ENCODE measurements around the gene TGFBR2.

Gene TGFBR2

GRCh38 chr3:30606301-30607031 is at the start of gene TGFBR2:
TGFBR2 (plus strand) TSS chr3:30606601; CDS start chr3:30606884, 283 bp downstream.
- DNase-seq (ENCODE audit: low read depth, low spot score), result peak; percentile 52

- DNase-seq (ENCODE audit: low read depth, low spot score), result no peak
These were observed 48.6 kb upstream of the TGFBR2 start for GRCh38 chr3:30557746-30558303.

GRCh38 chr3:30563956-30564355 is 42.4 kb upstream of the TGFBR2 start:
- no peak for DNase-seq (ENCODE audit: low read depth, low spot score)

GRCh38 chr3:30567139-30567753 is 39.2 kb upstream of the TGFBR2 start:
- DNase-seq (ENCODE audit: low read depth, low spot score), result no peak

- no peak for DNase-seq (ENCODE audit: low read depth, low spot score)
These were observed 29.5 kb upstream of the TGFBR2 start for GRCh38 chr3:30576946-30577345.

GRCh38 chr3:30577788-30578187 is 28.6 kb upstream of the TGFBR2 start:
- no peak for DNase-seq (ENCODE audit: low read depth, low spot score)

- no peak for DNase-seq (ENCODE audit: low read depth, low spot score)
These were observed 27.9 kb upstream of the TGFBR2 start for GRCh38 chr3:30578479-30578878.

- DNase-seq (ENCODE audit: low read depth, low spot score), result no peak
These were observed 27.3 kb upstream of the TGFBR2 start for GRCh38 chr3:30578986-30579579.

GRCh38 chr3:30581067-30581585 is 25.3 kb upstream of the TGFBR2 start:
- DNase-seq (ENCODE audit: low read depth, low spot score), result no peak

GRCh38 chr3:30581982-30582381 is 24.4 kb upstream of the TGFBR2 start:
- no peak for DNase-seq (ENCODE audit: low read depth, low spot score)

- DNase-seq (ENCODE audit: low read depth, low spot score), result no peak
These were observed 22.4 kb upstream of the TGFBR2 start for GRCh38 chr3:30583973-30584372.

- no peak for DNase-seq (ENCODE audit: low read depth, low spot score)
These were observed 20.7 kb upstream of the TGFBR2 start for GRCh38 chr3:30585654-30586053.

GRCh38 chr3:30586096-30586805 is 20.1 kb upstream of the TGFBR2 start:
- no peak for DNase-seq (ENCODE audit: low read depth, low spot score)

- DNase-seq (ENCODE audit: low read depth, low spot score), result no peak
These were observed 19.5 kb upstream of the TGFBR2 start for GRCh38 chr3:30586806-30587486.

- DNase-seq (ENCODE audit: low read depth, low spot score), result no peak
These were observed 18.5 kb upstream of the TGFBR2 start for GRCh38 chr3:30587904-30588303.

GRCh38 chr3:30596152-30596551 is 10.2 kb upstream of the TGFBR2 start:
- DNase-seq (ENCODE audit: low read depth, low spot score), result no peak

GRCh38 chr3:30597131-30597768 is 9.2 kb upstream of the TGFBR2 start:
- no peak for DNase-seq (ENCODE audit: low read depth, low spot score)

GRCh38 chr3:30597769-30598134 is 8.6 kb upstream of the TGFBR2 start:
- no peak for DNase-seq (ENCODE audit: low read depth, low spot score)

- no peak for DNase-seq (ENCODE audit: low read depth, low spot score)
These were observed 7.5 kb upstream of the TGFBR2 start for GRCh38 chr3:30598668-30599545.

GRCh38 chr3:30600572-30600971 is 5.8 kb upstream of the TGFBR2 start:
- no peak for DNase-seq (ENCODE audit: low read depth, low spot score)
